GM21723 (cell line): ENCODE measurements around the gene CCDC88B.

Experiments
- ATAC-seq: cut with Tn5 transposase; IDR thresholded peaks from one replicate; pipeline ENCODE4 v1.9.1; 2021; ENCODE audit warnings: mild to moderate bottlenecking, moderate library complexity; ENCODE audit not compliant: unreplicated experiment

CCDC88B gene

DNA sequence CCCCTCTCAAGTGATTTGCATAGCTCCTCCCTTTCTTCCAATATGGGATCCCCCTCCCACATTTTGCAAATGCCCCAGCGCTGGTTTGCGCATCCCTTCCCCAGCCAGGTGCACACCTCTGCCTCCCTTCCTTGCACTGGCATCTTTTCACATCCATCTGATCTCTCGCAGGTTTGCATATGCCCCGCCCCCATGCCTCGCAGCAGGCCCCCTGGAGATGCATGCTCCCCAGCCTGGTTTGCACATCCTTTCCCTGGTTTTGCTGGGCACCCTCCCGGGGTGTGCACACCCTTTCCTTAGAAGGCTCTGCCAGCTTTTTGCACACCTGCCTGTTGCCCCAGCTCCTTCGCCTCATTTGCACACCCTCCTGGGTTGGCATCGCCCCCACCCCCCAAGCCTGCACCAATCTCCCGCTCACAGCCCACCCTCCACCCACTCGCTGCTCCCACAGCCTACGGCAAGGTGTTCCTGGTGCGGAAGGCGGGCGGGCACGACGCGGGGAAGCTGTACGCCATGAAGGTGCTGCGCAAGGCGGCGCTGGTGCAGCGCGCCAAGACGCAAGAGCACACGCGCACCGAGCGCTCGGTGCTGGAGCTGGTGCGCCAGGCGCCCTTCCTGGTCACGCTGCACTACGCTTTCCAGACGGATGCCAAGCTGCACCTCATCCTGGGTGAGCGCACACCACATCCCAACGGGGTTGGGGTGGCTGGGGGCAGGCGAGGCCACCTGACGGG is 19.9 kb downstream of the CCDC88B start:
- no peak for ATAC-seq

- no peak for ATAC-seq
Observed at GRCh38 chr11:64360448-64360921, 20.5 kb downstream of the CCDC88B start.

- ATAC-seq: no peak
Observed at GRCh38 chr11:64361659-64362058, 21.7 kb downstream of the CCDC88B start.

DNA sequence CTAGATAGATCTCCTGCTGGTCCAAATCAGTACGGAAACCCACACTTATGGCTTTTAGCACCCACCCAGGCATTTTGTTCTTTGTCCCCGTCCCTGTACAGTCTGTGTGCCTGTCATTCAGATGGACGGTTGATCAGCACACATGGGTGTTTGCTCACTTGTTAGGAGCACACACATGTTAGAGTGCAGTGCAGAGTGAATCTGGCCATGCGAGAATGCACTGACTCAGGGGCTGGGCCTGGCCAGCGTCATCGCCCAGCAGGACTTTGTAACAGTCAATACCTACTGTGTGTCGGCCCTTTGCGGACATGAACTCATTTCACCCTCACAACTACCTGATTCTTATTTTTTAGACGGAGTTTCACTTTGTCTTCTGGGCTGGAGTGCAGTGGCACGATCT is 22.3 kb downstream of the CCDC88B start:
- no peak for ATAC-seq

- no peak for ATAC-seq
Observed at GRCh38 chr11:64364435-64364834, 24.4 kb downstream of the CCDC88B start.

DNA sequence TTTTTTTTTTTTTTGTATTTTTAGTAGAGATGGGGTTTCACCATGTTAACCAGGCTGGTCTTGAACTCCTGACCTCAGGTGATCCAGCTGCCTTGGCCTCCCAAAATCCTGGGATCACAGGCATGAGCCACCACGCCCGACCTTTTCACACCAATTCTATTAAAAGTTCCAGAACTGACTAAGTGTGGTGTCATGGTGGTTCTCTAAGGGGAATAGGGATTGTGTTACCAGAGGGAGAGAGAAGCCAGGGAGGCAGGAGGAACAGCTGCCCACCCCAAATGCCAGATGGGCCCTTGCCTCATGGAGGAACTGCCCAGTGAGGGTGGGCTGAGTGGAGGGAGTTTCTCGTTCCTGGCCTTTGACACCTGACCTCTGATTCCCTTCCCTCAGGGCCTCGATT is 24.9 kb downstream of the CCDC88B start:
- no peak for ATAC-seq

DNA sequence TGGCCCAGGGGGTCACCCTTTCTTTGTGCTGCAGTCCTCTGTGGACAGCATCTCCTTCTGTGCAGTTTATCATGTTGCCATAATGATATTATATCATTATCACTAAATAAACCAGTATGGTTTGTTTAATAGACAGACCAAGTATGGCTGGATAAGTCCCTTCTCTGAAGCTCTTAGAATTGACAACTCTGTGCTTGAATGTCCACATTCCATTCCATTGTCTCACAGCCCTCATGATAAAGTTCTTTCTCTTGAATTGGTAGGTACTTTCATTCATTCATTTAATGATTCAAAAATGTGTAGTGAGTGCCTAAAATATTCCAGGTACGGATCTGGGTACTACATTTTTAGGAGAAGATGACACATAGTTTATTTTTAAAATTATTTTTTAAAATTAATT is 26.7 kb downstream of the CCDC88B start:
- no peak for ATAC-seq

- no peak for ATAC-seq
Observed at GRCh38 chr11:64367931-64368672, 28.1 kb downstream of the CCDC88B start.

GRCh38 chr11:64368673-64369074 is 28.7 kb downstream of the CCDC88B start:
- ATAC-seq: no peak

DNA sequence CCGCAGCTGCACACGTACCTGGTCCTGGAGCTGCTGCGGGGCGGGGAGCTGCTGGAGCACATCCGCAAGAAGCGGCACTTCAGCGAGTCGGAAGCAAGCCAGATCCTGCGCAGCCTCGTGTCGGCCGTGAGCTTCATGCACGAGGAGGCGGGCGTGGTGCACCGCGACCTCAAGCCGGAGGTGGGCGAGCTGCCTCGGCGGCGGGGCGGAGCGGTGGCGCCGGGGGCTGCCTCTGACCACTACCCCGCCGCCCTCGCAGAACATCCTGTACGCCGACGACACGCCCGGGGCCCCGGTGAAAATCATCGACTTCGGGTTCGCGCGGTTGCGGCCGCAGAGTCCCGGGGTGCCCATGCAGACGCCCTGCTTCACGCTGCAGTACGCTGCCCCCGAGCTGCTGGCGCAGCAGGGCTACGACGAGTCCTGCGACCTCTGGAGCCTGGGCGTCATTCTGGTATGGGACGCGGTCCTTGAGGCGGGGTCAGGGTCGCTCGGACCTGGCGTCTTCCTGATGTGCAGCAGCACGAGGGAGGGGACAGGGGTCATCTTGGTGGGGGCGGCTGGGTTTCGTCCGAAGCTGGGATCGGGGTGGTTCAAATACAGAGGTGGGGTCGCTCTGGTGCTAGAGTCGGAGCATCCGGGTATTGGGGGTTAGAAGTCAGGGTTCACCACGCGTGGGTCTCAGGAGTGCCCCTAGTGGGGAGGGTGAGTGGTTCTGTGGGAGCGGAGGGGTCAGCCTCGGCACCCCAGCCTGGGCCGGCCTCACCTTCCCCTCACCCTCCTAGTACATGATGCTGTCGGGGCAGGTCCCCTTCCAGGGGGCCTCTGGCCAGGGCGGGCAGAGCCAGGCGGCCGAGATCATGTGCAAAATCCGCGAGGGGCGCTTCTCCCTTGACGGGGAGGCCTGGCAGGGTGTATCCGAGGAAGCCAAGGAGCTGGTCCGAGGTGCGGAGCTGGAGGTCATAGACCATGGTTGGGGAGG is 29.7 kb downstream of the CCDC88B start:
- no peak for ATAC-seq

DNA sequence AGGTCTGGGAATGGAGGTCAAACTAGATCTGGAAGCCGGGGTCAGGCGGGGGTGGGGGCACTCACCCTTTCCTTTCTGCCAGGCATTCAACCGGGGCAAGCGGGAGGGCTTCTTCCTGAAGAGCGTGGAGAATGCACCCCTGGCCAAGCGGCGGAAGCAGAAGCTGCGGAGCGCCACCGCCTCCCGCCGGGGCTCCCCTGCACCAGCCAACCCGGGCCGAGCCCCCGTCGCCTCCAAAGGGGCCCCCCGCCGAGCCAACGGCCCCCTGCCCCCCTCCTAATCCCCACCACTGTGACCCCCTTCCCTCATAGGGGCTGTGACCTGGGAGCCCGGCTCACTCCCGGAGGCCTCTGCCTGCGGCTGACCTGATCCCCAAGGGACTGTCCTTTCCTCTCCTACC is 31.2 kb downstream of the CCDC88B start:
- ATAC-seq: no peak

- no peak for ATAC-seq
Observed at GRCh38 chr11:64372021-64372420, 32.0 kb downstream of the CCDC88B start.

- no peak for ATAC-seq
Observed at GRCh38 chr11:64372802-64373597, 33.0 kb downstream of the CCDC88B start.

- no peak for ATAC-seq
Observed at GRCh38 chr11:64373598-64373974, 33.6 kb downstream of the CCDC88B start.

DNA sequence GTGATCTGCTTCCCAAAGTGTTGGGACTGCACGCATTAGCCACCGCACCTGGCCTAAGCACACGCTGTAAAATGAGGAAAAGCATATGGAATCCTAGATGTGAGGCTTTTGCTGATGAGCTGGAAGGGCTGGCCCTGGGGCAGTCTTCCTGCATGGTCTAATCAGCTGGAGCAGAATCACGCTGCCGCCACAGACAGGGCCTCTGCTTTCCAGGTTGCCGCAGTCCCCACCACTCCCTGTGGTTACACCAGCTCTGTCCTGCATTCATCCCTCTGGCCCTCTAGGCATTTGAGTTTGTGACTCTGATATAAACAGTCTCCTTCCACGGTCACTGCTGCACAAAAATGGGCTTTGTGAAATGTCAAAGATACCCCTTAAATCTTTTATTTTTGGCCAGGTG is 36.1 kb downstream of the CCDC88B start:
- no peak for ATAC-seq

DNA sequence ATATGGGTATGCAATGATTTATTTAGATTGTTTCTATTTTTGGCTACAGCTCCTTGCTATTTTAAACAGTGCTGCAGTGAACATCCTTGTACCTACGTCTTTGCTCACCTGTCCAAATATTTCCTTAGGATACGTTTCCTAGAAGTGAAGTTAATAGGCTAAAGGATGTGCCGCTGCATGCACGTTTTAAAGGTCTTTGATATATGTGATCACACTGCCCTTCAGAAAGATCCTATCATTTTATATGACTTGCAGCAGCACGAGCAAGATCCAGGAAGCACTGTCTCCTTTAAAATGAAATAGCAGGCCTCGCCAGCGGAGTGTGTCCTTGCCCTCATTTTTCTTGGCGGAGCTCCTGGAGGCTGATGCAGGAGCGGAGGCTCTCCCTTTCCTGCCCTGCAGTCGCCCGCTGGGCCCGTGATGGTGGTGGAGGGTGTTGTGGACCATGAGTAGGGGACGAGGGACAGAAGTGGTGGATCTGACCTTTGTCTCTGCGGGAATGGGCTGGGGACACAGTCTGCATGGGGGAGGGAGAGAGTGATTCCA is 38.4 kb downstream of the CCDC88B start:
- ATAC-seq: no peak

DNA sequence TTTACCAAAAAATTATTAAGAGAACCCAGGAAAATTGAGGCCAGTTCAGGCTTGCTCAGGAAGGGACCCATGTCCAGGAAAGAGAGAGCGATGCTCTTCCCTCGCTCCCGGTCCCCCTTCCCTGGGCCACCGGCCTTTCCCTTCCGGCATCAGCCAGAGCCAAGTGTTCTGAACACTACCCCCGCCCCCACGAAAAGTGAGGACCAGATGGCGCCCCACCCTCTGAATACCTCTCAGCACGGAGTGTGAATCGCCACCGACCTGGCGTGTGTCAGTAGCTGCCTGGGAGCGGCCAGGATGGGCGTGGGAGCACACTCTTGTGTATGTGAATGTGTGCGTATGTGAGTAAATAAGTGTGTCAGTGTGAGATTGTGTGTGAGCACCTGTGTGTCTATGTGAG is 39.2 kb downstream of the CCDC88B start:
- no peak for ATAC-seq

DNA sequence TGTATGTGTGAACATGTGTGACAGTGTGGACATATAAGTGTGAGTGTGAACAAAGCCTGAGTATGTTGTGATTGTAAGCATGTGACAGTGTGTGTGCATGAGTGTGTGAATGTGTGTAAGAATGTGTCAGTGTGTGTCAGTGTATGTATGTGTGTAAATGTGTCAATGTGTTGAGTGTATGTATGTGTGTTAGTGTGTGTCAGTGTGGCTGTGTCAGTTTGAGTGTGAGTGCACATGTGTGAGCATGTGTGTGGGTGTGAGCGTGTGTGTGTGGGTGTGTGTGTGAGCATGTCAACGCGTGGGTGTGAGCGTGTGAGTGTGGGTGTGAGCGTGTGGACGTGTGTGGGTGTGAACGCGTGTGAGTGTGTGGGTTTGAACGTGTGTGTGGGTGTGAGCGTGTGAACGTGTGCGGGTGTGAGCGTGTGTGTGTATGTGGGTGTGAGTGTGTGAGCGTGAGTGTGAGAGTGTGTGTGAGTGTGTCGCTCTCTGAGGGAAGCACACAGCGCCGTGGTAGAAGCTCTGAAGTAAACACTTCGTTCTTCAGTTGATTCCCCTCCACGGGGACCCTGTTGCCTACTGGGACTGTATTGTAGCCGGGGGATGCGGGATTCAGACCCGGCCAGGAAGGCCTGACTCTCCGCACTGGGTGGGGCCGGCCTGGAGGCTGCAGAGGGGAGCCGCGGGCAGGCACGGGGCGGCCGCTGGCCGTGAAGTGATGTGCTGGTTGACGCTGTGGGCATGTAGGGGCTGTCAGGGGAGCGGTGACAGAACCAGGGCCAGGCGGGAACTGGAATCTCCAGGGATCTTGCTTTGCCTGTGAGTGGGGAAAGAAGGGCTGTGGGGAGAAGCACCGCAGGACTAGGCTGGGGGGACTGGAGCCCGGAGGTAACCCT is 40.1 kb downstream of the CCDC88B start:
- no peak for ATAC-seq

- no peak for ATAC-seq
Observed at GRCh38 chr11:64381350-64381749, 41.3 kb downstream of the CCDC88B start.
